Ovary (tissue), 9 donors: ENCODE data around the gene CENPB. TPM values are rescaled to one million over a fixed set of nuclear protein-coding genes. Genes with fewer than 3 reads are reported as not detected.

Experiments used
- DNase-seq, 5 donors: peaks; one replicate each; pipeline ENCODE4 v3.0.0-alpha.2; 2019 to 2020
- H3K27ac ChIP-seq, 2 donors: fragments of 200-600 bp; one replicate each; pipeline versions ENCODE4 v1.5.1 to v1.8.0; 2019 to 2022
- H3K27me3 ChIP-seq: fragments of 200-600 bp; one replicate; pipeline ENCODE4 v1.8.0; 2022
- H3K36me3 ChIP-seq: fragments of 200-600 bp; sonication (generic); one replicate; pipeline ENCODE4 v1.5.1; 2019
- H3K4me1 ChIP-seq: one replicate; pipeline ENCODE4 v1.8.1; 2013; ENCODE audit warnings: mild to moderate bottlenecking, moderate library complexity; ENCODE audit not compliant: insufficient read depth
- H3K4me3 ChIP-seq: fragments of 200-600 bp; sonication (generic); one replicate; pipeline ENCODE4 v1.5.1; 2017
- H3K9me3 ChIP-seq, 2 donors: fragments of 200-600 bp in 1 of 2; sonication (generic) in 1 of 2; one replicate each; pipeline versions ENCODE4 v1.5.1 to v1.8.1; 2013 to 2019; ENCODE audit warnings: mild to moderate bottlenecking in 1 of 2, moderate library complexity in 1 of 2
- CTCF ChIP-seq, 3 donors: fragments of 450-650 bp in 2 of 3; fragments of 200-600 bp in 1 of 3; IDR thresholded peaks; one replicate each; pipeline versions ENCODE4 v1.5.1 to v1.8.0; 2016 to 2022; ENCODE audit warnings: antibody characterized with exemption in 3 of 3, mild to moderate bottlenecking in 1 of 3
- EP300 ChIP-seq: sonication (generic); formaldehyde crosslinking; IDR thresholded peaks from one replicate; pipeline ENCODE4 v1.6.1; 2017; ENCODE audit warnings: antibody characterized with exemption
- POLR2A ChIP-seq: fragments of 450-650 bp; IDR thresholded peaks from one replicate; pipeline ENCODE4 v1.6.1; 2017; ENCODE audit warnings: antibody characterized with exemption, mild to moderate bottlenecking, moderate library complexity
- WGBS, 3 donors: extraction: QIAGEN DNeasy Blood & Tissue Kit in 1 of 3; methylation state at CpG; one replicate each; pipeline versions ENCODE4 v1.1.5 to v1.1.7; 2013 to 2017; 5-methylcytosine and 5-hydroxymethylcytosine counted together
- intact Hi-C, 4 donors: fragments of 100-400 bp; cut with DNase I; formaldehyde crosslinking; loops; one replicate each; pipeline versions ENCODE4 v1.11.0 to v1.15.1; 2022 to 2023
- polyA plus RNA-seq, 2 donors: library from polyadenylated mRNA; stranded (reverse); fragments of 200-250 nt in 1 of 2; fragments of 350-450 nt in 1 of 2; fragmentation: Illumina TruSeq in 1 of 2; extraction: RNeasy Lipid Tissue Mini Kit (QIAGEN cat#74804) in 1 of 2; gene quantifications; one replicate each; pipeline ENCODE4 v1.2.3, GENCODE V29; 2013 to 2014
- total RNA-seq, 7 donors: library from RNA; depleted of rRNA in 2 of 7; stranded (reverse); fragments of >200 nt in 2 of 7; fragmentation: NEBNext Ultra II Directional in 3 of 7; extraction: Animal tissue kit (Norgen Biotek cat#: 25700) in 3 of 7; gene quantifications; one replicate each; pipeline versions ENCODE4 v1.1.0 to v1.2.4, GENCODE V29; 2016 to 2023
- donor health status: DM: no; HTN: no; CAD: no; lungs with moderate emphysema.
- donor health status: DM: no; HTN: no; CAD: no.
- donor health status: Bipolar disorder and iron deficiency.
- donor health status: DM: yes; HTN: yes; CAD: no.
- donor health status: DM: no; HTN: no; CAD: no.
- donor health status: DM: yes; HTN: yes; CAD: no.

The CENPB gene
- total and polyA plus RNA-seq, 9 donors, result 15.4 to 119 (median 95.1) TPM

GRCh38 chr20:3784863-3785239 is 1.7 kb downstream of the CENPB start:
- WGBS, 3 donors, result 53 to 72% (median 70%) methylated on average over 6 of the region's 6 CpGs
- TF ChIP-seq EP300 (no peak), CTCF (IDR thresholded peaks at IDR 0.05) (no peak), POLR2A (no peak)
- H3K9me3 ChIP-seq, result no peaks in the 10 kb centered on the region
- no peaks in the 10 kb centered on the region for H3K36me3 ChIP-seq
- peaks cover 16% of the 10 kb centered on the region for H3K4me1 ChIP-seq
- no peaks in the 10 kb centered on the region for H3K27me3 ChIP-seq
- intact Hi-C loops, result loop anchor here in 2 of 4 donors (2.0 to 5.0 kb wide), 2 partner anchors 34 to 72 kb away; no protein-coding TSS in a partner anchor
- H3K27ac ChIP-seq, result no peak overlapping the region
- peak overlapping the region; percentile 6 for H3K4me3 ChIP-seq
- no peak for DNase-seq

- WGBS, 3 donors, result 59 to 67% (median 67%) methylated on average over 13 to 17 of the region's 17 CpGs
- DNase-seq, result no peak
- peaks cover 16% of the 10 kb centered on the region for H3K4me1 ChIP-seq
- no peaks in the 10 kb centered on the region for H3K36me3 ChIP-seq
- H3K9me3 ChIP-seq, result no peaks in the 10 kb centered on the region
- H3K4me3 ChIP-seq, result peak overlapping the region; percentile 6
- no peaks in the 10 kb centered on the region for H3K27me3 ChIP-seq
- TF ChIP-seq EP300 (no peak), CTCF (IDR thresholded peaks at IDR 0.05) (no peak), POLR2A (no peak)
- intact Hi-C loops, result loop anchor here in 1 of 4 donors (2.0 kb wide), 1 partner anchor 34 kb away; no protein-coding TSS in a partner anchor
- H3K27ac ChIP-seq, result no peak overlapping the region
Observed at GRCh38 chr20:3784216-3784853, 2.2 kb downstream of the CENPB start.

GRCh38 chr20:3783511-3784195 is 2.9 kb downstream of the CENPB start:
- peaks cover 16% of the 10 kb centered on the region for H3K4me1 ChIP-seq
- WGBS, 3 donors, result 45 to 57% (median 57%) methylated on average over 10 of the region's 10 CpGs
- H3K27ac ChIP-seq, result no peak overlapping the region

GRCh38 chr20:3783068-3783489 is 3.5 kb downstream of the CENPB start:
- WGBS, 3 donors, result 62 to 79% (median 67%) methylated on average over 2 of the region's 2 CpGs
- Histone ChIP-seq H3K27ac (no peak overlapping the region), H3K36me3 (no peaks in the 10 kb centered on the region), H3K9me3 (no peaks in the 10 kb centered on the region), H3K27me3 (no peaks in the 10 kb centered on the region), H3K4me3 (no peak overlapping the region), H3K4me1 (peaks cover 16% of the 10 kb centered on the region)
- intact Hi-C loops, result no loop called here
- TF ChIP-seq CTCF (IDR thresholded peaks at IDR 0.05) (no peak), EP300 (no peak), POLR2A (no peak)
- DNase-seq, result no peak

More at GRCh38 chr20:3783511-3784195, 2.9 kb downstream of the CENPB start:
- no peaks in the 10 kb centered on the region for H3K36me3 ChIP-seq
- no peak overlapping the region for H3K4me3 ChIP-seq
- no peaks in the 10 kb centered on the region for H3K27me3 ChIP-seq
- DNase-seq, result no peak
- intact Hi-C loops, result loop anchor here in 1 of 4 donors (2.0 kb wide), 1 partner anchor 35 kb away; no protein-coding TSS in a partner anchor
- no peaks in the 10 kb centered on the region for H3K9me3 ChIP-seq
- TF ChIP-seq EP300 (no peak), CTCF (IDR thresholded peaks at IDR 0.05) (no peak), POLR2A (no peak)
